VCaP (cell line): ENCODE data around the gene AKT2.
A peak's percentile ranks its signal among the peaks of the same experiment; 100 is the strongest.

ENCODE experiments used
- H3K27ac ChIP-seq: fragments of 450-650 bp; 2 replicates; pipeline ENCODE4 v1.5.1; 2017
- TF ChIP-seq, protein P1 (sequence below): fragments of 450-650 bp; conservative IDR thresholded peaks from 2 replicates; pipeline ENCODE4 v1.5.1; 2017; ENCODE audit warnings: mild to moderate bottlenecking, moderate library complexity

Gene AKT2

DNA sequence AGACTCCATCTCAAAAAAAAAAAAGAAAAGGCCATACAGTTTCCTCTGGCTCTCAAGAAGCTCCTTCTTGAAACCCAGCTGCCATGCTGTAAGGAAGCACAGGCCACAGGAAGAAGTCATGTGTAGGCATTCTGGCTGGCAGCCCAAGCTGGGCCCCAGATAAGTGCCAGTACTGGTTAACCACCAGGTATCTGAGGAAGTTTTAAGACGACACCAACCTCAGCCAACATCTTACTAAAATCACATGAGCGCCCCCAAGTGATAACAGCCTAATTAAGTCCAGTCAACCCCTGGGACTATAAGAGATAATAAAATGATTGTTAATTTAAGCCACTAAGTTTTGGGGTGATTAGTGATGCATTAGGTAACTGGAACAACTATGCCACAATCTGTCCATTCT, 27.4 kb upstream of the AKT2 start:
- TF ChIP-seq, protein P1, sequence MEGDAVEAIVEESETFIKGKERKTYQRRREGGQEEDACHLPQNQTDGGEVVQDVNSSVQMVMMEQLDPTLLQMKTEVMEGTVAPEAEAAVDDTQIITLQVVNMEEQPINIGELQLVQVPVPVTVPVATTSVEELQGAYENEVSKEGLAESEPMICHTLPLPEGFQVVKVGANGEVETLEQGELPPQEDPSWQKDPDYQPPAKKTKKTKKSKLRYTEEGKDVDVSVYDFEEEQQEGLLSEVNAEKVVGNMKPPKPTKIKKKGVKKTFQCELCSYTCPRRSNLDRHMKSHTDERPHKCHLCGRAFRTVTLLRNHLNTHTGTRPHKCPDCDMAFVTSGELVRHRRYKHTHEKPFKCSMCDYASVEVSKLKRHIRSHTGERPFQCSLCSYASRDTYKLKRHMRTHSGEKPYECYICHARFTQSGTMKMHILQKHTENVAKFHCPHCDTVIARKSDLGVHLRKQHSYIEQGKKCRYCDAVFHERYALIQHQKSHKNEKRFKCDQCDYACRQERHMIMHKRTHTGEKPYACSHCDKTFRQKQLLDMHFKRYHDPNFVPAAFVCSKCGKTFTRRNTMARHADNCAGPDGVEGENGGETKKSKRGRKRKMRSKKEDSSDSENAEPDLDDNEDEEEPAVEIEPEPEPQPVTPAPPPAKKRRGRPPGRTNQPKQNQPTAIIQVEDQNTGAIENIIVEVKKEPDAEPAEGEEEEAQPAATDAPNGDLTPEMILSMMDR, result no peak
- no peak overlapping the region for H3K27ac ChIP-seq

DNA sequence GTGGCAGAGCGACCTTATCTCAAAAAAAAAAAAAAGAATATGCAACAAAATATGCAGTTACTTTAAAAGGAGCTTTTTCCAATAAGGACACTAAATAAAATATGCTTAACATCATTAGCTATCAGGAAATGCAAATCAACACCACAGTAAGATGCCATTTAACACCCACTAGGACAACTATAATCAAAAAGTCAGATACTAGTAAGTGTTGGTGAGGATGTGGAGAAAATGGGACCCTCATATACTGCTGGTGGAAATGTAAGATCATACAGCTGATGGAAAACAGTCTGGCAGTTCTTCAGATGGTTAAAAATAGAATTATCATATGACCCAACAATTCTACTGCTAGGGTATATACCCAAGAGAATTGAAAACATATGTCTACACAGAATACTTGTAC, 24.5 kb upstream of the AKT2 start:
- no peak overlapping the region for H3K27ac ChIP-seq
- TF ChIP-seq, protein P1, result no peak

DNA sequence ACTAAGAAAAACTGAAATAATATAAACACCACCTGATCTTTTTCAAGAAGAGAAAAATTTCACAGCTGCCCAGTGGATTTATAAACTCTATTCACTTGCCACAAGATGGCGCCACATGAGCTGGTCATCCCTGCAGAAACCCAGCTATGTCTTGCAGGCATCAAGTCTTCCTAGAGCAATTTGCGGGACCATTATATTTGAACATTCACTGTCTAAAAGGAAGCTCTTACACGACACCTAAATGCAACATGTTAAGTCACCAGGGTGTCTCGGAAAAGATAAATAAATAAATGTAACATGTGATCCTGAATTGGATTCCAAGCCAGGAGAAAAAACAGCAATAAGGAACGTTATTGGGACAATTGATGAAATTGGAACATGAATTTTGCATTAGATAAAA, 20.3 kb upstream of the AKT2 start:
- TF ChIP-seq, protein P1, result peak; percentile 93
- peak overlapping the region; percentile 79 for H3K27ac ChIP-seq

DNA sequence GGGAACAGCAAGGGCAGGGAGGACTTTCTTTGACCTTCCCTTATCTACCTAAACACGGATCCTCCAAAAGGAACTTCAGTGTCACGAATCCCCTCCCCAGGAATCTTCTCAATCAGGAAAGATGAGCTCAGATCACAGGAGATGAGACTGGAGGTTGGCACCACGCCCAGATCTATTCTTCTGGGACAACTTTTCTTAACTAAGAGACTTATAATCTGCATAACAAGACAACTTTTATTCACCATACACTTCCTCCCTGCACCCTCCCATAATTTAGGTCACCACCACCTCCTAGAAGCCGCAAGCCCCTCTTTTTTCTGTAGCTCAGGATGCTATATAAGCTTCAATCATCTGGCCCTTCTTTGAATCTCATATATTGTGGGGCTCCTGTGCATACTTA, 19.2 kb upstream of the AKT2 start:
- TF ChIP-seq, protein P1, result no peak
- peak overlapping the region; percentile 79 for H3K27ac ChIP-seq

GRCh38 chr19:40303765-40304164, 18.6 kb upstream of the AKT2 start:
- peak overlapping the region; percentile 79 for H3K27ac ChIP-seq
- TF ChIP-seq, protein P1, result 0 out of 2 replicates have a peak, but pooled peaks have one; percentile 5

GRCh38 chr19:40302224-40303011, 17.3 kb upstream of the AKT2 start:
- TF ChIP-seq, protein P1, result no peak
- H3K27ac ChIP-seq, result peak overlapping the region; percentile 79

DNA sequence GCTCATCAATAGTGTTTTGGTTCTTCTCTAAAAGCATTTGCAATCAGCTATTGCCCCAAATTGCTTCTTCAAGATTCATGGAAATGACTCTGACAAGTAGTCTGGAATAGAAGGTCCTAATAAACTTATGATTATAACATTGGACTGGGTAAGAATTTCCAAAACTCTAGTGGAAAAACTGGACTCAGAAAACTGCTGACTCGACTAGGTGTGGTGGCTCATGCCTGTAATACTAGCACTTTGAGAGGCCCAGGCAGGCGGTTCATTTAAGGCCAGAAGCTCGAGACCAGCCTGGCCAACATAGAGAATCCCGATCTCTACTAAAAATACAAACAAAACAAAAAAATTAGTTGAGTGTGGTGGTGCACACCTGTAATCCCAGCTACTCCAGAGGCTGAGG, 15.5 kb upstream of the AKT2 start:
- H3K27ac ChIP-seq, result peak overlapping the region; percentile 79; the same call in 1 of the 2 replicates
- TF ChIP-seq, protein P1, result no peak
